Measurements from ENCODE around the gene SLC9A9. TPM values are rescaled to one million over a fixed set of nuclear protein-coding genes. Genes with fewer than 3 reads are reported as not detected.

SLC9A9 gene
- polyA plus RNA-seq, 1 donor (not counting 4 experiments of a cell fraction or from before 2014, with no cell fraction given), result 5.2 TPM

DNA sequence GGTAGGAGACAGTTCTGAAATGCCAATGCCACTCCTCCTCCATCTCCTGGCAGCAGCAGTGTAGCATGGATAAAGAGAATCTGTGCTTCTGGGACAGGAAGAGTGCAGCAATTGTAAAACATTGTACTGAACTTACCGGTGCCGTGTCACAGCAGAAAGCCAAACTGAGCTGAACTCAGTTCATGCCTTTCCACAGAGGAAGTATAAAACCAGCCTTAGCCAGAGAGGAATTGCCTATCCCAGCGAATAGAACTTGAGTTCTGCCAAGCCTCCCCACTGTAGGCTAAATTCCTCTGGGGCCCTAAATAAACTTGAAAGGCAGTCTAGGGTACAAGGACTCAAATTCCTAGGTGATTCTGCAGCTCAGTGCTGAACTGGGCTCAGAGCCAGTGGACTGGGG, 148.8 kb downstream of the SLC9A9 start:
- dilution Hi-C loops (cut with MboI; ENCODE audit: extremely low pct_ligation_motif_present, low sequenced_read_pairs), result no loop called here
- Histone ChIP-seq H3K27ac (ENCODE audit: control insufficient read depth, insufficient read depth, low read length) (no peak overlapping the region), H3K27me3 (ENCODE audit: control insufficient read depth, extremely low read depth, insufficient read depth, low read length) (no peaks in the 10 kb centered on the region), H3K79me2 (ENCODE audit: control insufficient read depth, insufficient read depth, low read length) (no peaks in the 10 kb centered on the region), H3K9ac (ENCODE audit: control insufficient read depth, extremely low read depth, insufficient read depth, low read length) (no peak overlapping the region), H3K36me3 (ENCODE audit: control insufficient read depth in 2 of 2, extremely low read depth in 1 of 2, insufficient read depth in 2 of 2, low read length in 2 of 2) (no peaks in the 10 kb centered on the region), H3K9me3 (ENCODE audit: control insufficient read depth, low read depth, low read length) (no peaks in the 10 kb centered on the region), H3K4me1 (ENCODE audit: control insufficient read depth, extremely low read depth, insufficient read depth, low read length) (no peaks in the 10 kb centered on the region), H3K4me3 (ENCODE audit: control insufficient read depth in 2 of 3, extremely low read depth in 1 of 3, insufficient read depth in 2 of 3, low read depth in 1 of 3, low read length in 3 of 3) (no peak overlapping the region), H3K9me1 (ENCODE audit: control insufficient read depth, extremely low read depth, insufficient read depth, low read length) (no peaks in the 10 kb centered on the region), H4K20me1 (ENCODE audit: control insufficient read depth, extremely low read depth, insufficient read depth, low read length) (no peaks in the 10 kb centered on the region), H3K4me2 (ENCODE audit: control insufficient read depth, extremely low read depth, insufficient read depth, low read depth, low read length) (no peak overlapping the region), H2AFZ (ENCODE audit: control insufficient read depth, low read length) (no peak overlapping the region)
- FAIRE-seq (no peak), DNase-seq (ENCODE audit: low read depth, low spot score) (no peak)
- TF ChIP-seq, protein P1, sequence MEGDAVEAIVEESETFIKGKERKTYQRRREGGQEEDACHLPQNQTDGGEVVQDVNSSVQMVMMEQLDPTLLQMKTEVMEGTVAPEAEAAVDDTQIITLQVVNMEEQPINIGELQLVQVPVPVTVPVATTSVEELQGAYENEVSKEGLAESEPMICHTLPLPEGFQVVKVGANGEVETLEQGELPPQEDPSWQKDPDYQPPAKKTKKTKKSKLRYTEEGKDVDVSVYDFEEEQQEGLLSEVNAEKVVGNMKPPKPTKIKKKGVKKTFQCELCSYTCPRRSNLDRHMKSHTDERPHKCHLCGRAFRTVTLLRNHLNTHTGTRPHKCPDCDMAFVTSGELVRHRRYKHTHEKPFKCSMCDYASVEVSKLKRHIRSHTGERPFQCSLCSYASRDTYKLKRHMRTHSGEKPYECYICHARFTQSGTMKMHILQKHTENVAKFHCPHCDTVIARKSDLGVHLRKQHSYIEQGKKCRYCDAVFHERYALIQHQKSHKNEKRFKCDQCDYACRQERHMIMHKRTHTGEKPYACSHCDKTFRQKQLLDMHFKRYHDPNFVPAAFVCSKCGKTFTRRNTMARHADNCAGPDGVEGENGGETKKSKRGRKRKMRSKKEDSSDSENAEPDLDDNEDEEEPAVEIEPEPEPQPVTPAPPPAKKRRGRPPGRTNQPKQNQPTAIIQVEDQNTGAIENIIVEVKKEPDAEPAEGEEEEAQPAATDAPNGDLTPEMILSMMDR (optimal IDR thresholded peaks at IDR 0.05 in 1 of 3, IDR thresholded peaks at IDR 0.05 in 1 of 3, conservative IDR thresholded peaks at IDR 0.05 in 1 of 3; ENCODE audit: extremely low read depth in 1 of 3, insufficient read depth in 2 of 3, low read length in 3 of 3), result no peak
- TF ChIP-seq EZH2 (IDR thresholded peaks at IDR 0.05; ENCODE audit: low read length), result no peak

DNA sequence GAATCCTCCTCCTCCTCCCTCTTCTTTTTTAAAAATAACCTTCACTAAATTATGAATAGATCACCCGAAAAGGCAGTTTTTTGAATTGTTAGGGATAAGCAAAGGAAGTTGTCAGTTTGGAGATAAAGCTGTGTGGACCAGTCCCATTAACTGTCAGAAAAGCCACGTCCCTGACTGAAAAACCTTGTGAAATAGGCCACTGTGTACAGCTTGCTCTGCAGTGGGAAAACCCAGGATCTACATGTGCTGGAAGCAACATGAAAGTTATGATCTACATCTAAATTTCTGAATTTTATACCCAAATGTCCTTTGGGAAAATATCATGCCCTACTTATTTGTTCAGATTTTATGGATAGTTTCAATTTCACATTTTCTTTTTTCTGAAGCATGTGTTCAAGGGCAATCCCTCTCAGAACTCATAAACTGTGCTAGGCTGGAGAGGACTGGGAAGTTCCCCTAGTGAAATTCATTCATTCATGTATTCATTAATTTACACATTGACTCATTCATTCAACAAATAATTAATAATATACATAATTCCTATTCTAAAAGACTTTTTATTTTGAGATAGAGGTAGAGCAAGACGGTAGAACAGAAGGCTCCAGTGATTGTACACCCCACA, 149.5 kb downstream of the SLC9A9 start:
- H3K79me2 ChIP-seq (ENCODE audit: control insufficient read depth, insufficient read depth, low read length), result no peaks in the 10 kb centered on the region
- H3K4me3 ChIP-seq (ENCODE audit: control insufficient read depth in 2 of 3, extremely low read depth in 1 of 3, insufficient read depth in 2 of 3, low read depth in 1 of 3, low read length in 3 of 3), result no peak overlapping the region
- FAIRE-seq (no peak), DNase-seq (ENCODE audit: low read depth, low spot score) (no peak)
- dilution Hi-C loops (cut with MboI; ENCODE audit: extremely low pct_ligation_motif_present, low sequenced_read_pairs), result no loop called here
- H2AFZ ChIP-seq (ENCODE audit: control insufficient read depth, low read length), result no peak overlapping the region
- no peak overlapping the region for H3K4me2 ChIP-seq (ENCODE audit: control insufficient read depth, extremely low read depth, insufficient read depth, low read depth, low read length)
- no peaks in the 10 kb centered on the region for H3K4me1 ChIP-seq (ENCODE audit: control insufficient read depth, extremely low read depth, insufficient read depth, low read length)
- H3K9ac ChIP-seq (ENCODE audit: control insufficient read depth, extremely low read depth, insufficient read depth, low read length), result no peak overlapping the region
- H3K9me1 ChIP-seq (ENCODE audit: control insufficient read depth, extremely low read depth, insufficient read depth, low read length), result no peaks in the 10 kb centered on the region
- no peaks in the 10 kb centered on the region for H3K36me3 ChIP-seq (ENCODE audit: control insufficient read depth in 2 of 2, extremely low read depth in 1 of 2, insufficient read depth in 2 of 2, low read length in 2 of 2)
- no peak overlapping the region for H3K27ac ChIP-seq (ENCODE audit: control insufficient read depth, insufficient read depth, low read length)
- H3K9me3 ChIP-seq (ENCODE audit: control insufficient read depth, low read depth, low read length), result no peaks in the 10 kb centered on the region
- no peaks in the 10 kb centered on the region for H4K20me1 ChIP-seq (ENCODE audit: control insufficient read depth, extremely low read depth, insufficient read depth, low read length)
- TF ChIP-seq, protein P1 (optimal IDR thresholded peaks at IDR 0.05 in 1 of 3, IDR thresholded peaks at IDR 0.05 in 1 of 3, conservative IDR thresholded peaks at IDR 0.05 in 1 of 3; ENCODE audit: extremely low read depth in 1 of 3, insufficient read depth in 2 of 3, low read length in 3 of 3), result no peak
- TF ChIP-seq EZH2 (IDR thresholded peaks at IDR 0.05; ENCODE audit: low read length), result no peak
- no peaks in the 10 kb centered on the region for H3K27me3 ChIP-seq (ENCODE audit: control insufficient read depth, extremely low read depth, insufficient read depth, low read length)

Measured in keratinocyte (primary cell).